Motor neuron (in vitro differentiated cells): ENCODE measurements around the gene SNF8. TPM values are rescaled to one million over a fixed set of nuclear protein-coding genes. Genes with fewer than 3 reads are reported as not detected.

ENCODE experiments used
- ATAC-seq, 8 experiments: fragments of 200-7000 bp; cut with Tn5 transposase; replicated peaks in 6 of 8; 2 replicates each; pipeline ENCODE4 v1.8.0; 2021; ENCODE audit warnings: mild to moderate bottlenecking in 8 of 8, moderate library complexity in 8 of 8
- H3K27ac ChIP-seq, 2 donors: fragments of 250-450 bp; sonication (Bioruptor Pico); 2 replicates each; pipeline ENCODE4 v1.9.0; 2021; ENCODE audit warnings: antibody characterized with exemption in 2 of 2, mild to moderate bottlenecking in 2 of 2, moderate library complexity in 1 of 2
- H3K4me1 ChIP-seq, 2 donors: fragments of 250-450 bp; sonication (Bioruptor Pico); replicated peaks in 1 of 2; 2 replicates each; pipeline ENCODE4 v1.6.1; 2021; ENCODE audit warnings: antibody characterized with exemption in 2 of 2, mild to moderate bottlenecking in 2 of 2, moderate library complexity in 1 of 2
- H3K4me3 ChIP-seq, 5 donors: fragments of 250-450 bp; sonication (Bioruptor Pico); 2 replicates each; pipeline ENCODE4 v1.9.0; 2021; ENCODE audit warnings: antibody characterized with exemption in 5 of 5, mild to moderate bottlenecking in 5 of 5, moderate library complexity in 4 of 5
- WGBS, 10 experiments: fragments of 450-650 bp; shearing (Covaris generic); methylation state at CpG; one replicate each; pipeline ENCODE4 v1.0.0; 2022; 5-methylcytosine and 5-hydroxymethylcytosine counted together
- in situ Hi-C, 9 experiments: fragments of 400-800 bp; cut with MboI; loops; one replicate each; pipeline ENCODE4 v1.15.0; 2021; ENCODE audit warnings: low sequenced_read_pairs in 9 of 9, low pct_unique_long_range_greater_than_20kb in 2 of 9; ENCODE audit not compliant: unreplicated experiment in 9 of 9
- total RNA-seq, 8 experiments: library from RNA; unstranded; fragments of 300-600 nt; gene quantifications; 2 replicates each; pipeline versions ENCODE4 v1.2.3 to v1.2.4, GENCODE V29; 2022

Gene SNF8
- total RNA-seq, 8 experiments from 2014 or later, result 57.8 to 109 (median 71.2) TPM

DNA sequence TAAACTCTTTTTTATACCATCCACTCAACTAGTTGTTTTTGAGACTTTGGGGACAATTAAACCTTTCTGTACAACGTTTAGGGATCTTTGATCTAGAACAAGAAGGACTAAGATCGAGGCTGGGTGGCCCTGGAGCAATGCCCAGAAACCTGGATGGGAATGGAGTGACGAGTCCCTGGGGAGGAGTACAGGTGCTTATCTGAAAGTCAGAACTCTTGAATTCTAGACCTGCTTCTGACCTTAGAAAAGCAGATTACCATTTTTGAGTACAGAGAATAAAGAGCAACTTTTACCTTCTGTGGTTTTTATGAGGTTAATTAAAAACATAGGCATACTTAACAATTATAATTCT, 18.7 kb downstream of the SNF8 start:
- WGBS, 10 experiments, result 0 to 91% (median 73%) methylated on average over 1 to 3 of the region's 3 CpGs; no CpG with 5 or more reads in 2 of the 10 experiments
- no peak overlapping the region for H3K27ac ChIP-seq
- ATAC-seq, result no peak
- in situ Hi-C loops, result no loop called here
- H3K4me3 ChIP-seq, result no peak overlapping the region
- H3K4me1 ChIP-seq, result peaks cover 0 to 4% of the 10 kb centered on the region in 2 donors

DNA sequence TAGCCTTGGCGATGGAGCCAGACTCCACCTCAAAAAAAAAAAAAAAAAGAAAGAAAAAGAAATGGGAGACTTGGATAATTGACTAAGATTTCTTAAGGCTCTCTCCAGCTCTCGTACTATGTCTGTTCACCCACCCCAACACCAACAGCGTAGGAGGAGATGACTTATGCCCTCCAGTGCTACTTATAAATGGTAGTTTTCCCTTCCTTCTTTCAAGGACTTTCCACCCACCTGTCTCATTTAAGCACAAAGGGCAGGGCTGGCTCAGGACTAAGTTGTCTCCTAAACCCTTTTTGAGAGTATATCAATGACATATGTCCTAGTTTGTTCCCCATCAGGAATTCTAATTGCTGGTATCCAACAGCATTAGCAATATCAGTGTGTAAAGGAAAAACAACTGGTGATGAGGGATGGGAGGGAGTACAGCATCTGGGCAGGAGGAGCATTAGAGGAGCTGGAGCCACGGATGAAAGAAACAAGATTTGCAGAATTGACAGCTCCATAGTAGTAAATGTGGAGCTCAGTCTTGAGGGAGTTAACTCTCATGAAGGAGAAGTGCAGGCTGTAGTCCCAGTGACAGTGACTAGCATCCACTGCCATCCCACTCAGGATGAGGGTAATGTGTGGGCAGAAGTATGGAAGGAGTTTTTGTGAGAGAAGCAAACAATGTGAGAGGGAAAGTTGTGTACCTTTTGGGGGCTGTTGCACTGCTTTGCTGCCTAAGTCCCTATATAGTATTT, 19.2 kb downstream of the SNF8 start:
- H3K27ac ChIP-seq, result no peak overlapping the region
- H3K4me3 ChIP-seq, result no peak overlapping the region
- ATAC-seq, result no peak
- in situ Hi-C loops, result no loop called here
- H3K4me1 ChIP-seq, result peaks cover 0 to 4% of the 10 kb centered on the region in 2 donors
- WGBS, 10 experiments, result 42 to 100% (median 80%) methylated on average over 1 to 4 of the region's 4 CpGs

DNA sequence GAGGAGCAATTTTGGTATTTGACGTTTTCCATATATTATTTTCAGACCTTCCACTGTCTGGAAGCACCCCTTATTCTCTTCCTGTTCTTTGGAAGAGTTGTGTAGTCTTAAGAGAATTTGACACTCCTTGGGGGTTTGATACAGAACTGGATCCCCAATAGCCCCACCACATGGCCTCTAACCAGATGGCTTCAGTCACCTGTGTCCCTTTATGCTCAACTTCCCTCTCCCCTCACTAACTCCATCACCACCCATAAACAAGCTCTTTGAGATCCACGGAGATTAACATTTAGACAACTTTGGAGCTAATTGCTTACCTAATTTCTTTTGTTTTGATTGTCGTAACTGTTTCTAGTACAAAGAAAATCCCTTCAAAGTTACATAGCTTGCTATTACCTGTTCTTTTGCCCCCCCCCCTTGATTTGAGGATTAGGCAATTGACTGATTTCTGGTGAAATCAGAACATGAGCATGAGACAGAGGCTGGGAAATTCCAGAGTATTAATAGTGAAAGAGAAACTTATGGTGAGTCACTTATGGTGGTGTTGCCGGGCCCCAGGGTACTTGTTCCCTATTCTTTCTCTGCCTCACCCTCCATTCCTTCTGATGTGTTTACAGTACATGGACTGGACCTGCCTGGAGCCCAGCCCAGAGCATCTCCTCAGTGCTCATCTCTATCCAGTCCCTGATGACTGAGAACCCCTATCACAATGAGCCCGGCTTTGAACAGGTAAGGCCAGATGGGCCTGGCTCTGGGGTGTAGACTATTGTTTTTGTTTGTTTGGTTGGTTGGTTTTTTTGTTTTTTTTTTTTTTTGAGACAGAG, 29.0 kb downstream of the SNF8 start:
- no peak overlapping the region for H3K4me3 ChIP-seq
- H3K4me1 ChIP-seq, result peaks cover 0 to under 1% of the 10 kb centered on the region in 2 donors
- WGBS, 10 experiments, result 0 to 100% (median 75%) methylated on average over 1 to 5 of the region's 5 CpGs; no CpG with 5 or more reads in 1 of the 10 experiments
- no peak overlapping the region for H3K27ac ChIP-seq
- ATAC-seq, result peak in 3 of 8 experiments; percentile 70 to 96 (median 95)
- in situ Hi-C loops, result no loop called here

DNA sequence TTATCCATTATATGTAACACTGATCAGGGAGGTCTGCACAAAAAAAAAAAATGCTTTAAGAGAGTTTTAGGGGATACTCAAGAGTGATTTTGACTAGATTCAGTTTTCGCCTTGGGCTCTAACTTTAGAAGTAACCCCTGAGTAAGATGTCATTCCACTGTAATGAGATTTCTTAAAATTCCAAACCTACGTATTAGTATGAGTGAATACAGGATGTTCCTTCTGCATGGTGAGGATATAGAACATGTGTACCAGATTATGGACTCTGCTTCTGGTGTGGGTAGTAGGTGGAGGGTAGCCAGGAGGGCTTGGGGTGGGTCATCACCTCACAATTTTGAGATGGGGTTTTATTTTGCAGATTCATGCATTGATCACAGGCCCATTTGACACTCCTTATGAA, 32.2 kb downstream of the SNF8 start:
- in situ Hi-C loops, result no loop called here
- ATAC-seq, result no peak
- Histone ChIP-seq H3K4me3 (no peak overlapping the region), H3K27ac (no peak overlapping the region), H3K4me1 (peaks cover 12 to 13% of the 10 kb centered on the region in 2 donors)
- 83 to 100% (median 97%) methylated on average over 1 to 2 of the region's 2 CpGs; no CpG with 5 or more reads in 2 of the 10 experiments for WGBS, 10 experiments

DNA sequence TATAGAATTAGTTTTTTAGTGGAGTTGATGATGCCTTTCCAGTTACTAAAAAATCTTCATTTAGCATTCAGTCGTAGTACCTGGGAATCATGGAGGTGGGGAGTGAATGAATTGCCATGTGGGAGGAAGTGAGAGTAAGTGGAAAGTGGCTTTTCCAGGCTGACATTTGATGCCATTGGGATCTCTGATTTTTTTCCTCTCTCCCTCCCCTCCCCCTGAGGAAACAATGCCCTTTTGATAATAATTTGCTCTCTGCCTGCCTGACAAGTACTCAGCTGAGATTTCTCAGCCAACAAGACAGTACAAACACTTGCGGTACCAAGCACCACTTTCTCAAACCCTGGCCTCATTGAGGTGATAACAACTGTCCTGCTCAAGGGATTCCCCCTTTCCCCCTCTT, 34.3 kb downstream of the SNF8 start:
- ATAC-seq, result no peak
- Histone ChIP-seq H3K4me1 (peaks cover 13 to 17% of the 10 kb centered on the region in 2 donors), H3K4me3 (no peak overlapping the region), H3K27ac (no peak overlapping the region)
- 71 to 100% (median 100%) methylated on average over 1 to 2 of the region's 2 CpGs; no CpG with 5 or more reads in 5 of the 10 experiments for WGBS, 10 experiments
- in situ Hi-C loops, result no loop called here

DNA sequence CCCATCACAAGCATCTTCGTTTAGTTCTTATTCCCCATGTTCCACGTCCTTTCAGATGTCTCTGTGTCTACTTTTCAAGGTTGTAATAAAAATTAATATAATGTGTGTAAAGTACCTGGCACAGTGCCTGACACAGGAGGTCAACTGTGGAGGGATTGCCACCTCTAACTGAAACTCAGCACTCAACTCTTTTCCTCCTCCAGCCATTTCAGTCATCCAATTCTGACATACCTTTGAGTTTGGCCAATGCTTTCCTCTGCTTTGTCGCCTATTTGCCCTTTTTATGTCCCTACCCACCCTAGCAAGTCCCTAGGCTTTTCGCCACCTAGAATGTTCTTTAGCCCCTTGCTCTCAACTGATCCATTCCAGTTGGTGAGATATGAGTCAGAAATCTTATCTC, 34.9 kb downstream of the SNF8 start:
- Histone ChIP-seq H3K4me1 (peaks cover 13 to 17% of the 10 kb centered on the region in 2 donors), H3K4me3 (peak overlapping the region; percentile 67 to 99 (median 91)), H3K27ac (no peak overlapping the region)
- WGBS, 10 experiments, result 25 to 100% (median 71%) methylated on average over 1 to 4 of the region's 4 CpGs; no CpG with 5 or more reads in 1 of the 10 experiments
- in situ Hi-C loops, result no loop called here
- no peak for ATAC-seq

DNA sequence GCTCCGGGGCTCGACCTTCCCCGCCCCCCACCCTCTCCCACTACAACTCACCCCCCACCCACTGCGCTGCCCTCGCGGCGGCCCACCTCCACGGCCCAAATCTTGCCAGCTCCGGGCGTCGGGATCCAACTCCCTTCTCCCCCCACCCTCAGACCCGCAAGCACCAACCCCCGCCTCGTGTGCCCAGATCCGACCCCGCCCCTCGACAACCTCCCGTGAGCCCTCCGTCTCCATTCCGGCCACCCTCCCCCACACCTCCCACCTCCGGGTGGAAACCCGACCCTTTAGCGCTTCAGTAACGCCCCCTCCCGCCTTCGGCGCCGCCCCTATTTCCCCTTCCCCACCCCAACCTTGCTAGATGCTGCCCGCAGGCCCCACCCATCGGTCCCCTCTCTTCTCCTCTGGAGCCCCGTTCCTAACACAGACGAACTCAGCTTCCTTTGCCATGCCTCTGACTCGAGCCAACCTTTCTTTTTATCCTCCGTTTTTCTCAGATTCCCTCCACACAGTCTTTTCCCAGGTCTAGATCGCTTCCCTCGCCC, 35.7 kb downstream of the SNF8 start:
- WGBS, 10 experiments, result 0% methylated on average over 1 of the region's 36 CpGs; no CpG with 5 or more reads in 6 of the 10 experiments
- in situ Hi-C loops, result no loop called here
- peak overlapping the region; percentile 67 to 99 (median 91) for H3K4me3 ChIP-seq
- peak overlapping the region; percentile 78 to 91 for H3K27ac ChIP-seq
- peak; percentile 15 to 51 (median 36) for ATAC-seq
- H3K4me1 ChIP-seq, result peaks cover 13 to 17% of the 10 kb centered on the region in 2 donors

DNA sequence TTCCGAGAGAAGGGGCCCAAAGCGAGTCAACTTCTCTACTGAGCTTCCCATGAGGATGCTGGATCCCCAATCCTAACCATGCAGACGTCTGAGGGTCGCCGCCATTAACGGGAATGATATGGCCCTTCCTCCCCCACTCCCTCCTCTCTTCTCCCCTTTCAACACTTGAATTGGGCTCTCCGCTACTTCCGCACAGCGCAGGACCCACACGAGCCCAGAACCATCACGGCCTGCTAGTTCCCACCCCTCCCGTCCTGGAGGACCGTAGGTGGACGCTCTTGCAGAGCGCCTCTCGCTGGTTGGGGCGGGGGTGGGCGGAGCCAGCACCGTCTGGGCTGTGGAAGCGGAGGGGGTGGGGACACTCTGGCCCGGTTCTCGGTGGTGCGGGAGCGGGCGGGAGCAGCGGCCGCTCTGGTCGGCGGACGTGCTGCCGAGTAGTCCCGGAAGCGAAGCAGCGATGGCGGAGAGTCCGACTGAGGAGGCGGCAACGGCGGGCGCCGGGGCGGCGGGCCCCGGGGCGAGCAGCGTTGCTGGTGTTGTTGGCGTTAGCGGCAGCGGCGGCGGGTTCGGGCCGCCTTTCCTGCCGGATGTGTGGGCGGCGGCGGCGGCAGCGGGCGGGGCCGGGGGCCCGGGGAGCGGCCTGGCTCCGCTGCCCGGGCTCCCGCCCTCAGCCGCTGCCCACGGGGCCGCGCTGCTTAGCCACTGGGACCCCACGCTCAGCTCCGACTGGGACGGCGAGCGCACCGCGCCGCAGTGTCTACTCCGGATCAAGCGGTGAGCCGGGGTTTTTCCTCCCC, 36.4 kb downstream of the SNF8 start, which contains the start of gene UBE2Z:
TSS of gene UBE2Z (plus strand) at position 361 of the 797 bp plus-strand sequence. CDS start at position 458, 97 bp downstream.
- Histone ChIP-seq H3K27ac (peak within 1 kb of the TSS; percentile 78 to 91), H3K4me3 (peak within 1 kb of the TSS; percentile 67 to 99 (median 91)), H3K4me1 (peaks cover 13 to 17% of the 10 kb centered on the region in 2 donors)
- WGBS, 10 experiments, result 0 to 5% (median 0%) methylated on average over 4 to 9 of the region's 81 CpGs; no CpG with 5 or more reads in 5 of the 10 experiments
- in situ Hi-C loops, result no loop called here
- ATAC-seq, result peak; percentile 84 to 96 (median 94)

DNA sequence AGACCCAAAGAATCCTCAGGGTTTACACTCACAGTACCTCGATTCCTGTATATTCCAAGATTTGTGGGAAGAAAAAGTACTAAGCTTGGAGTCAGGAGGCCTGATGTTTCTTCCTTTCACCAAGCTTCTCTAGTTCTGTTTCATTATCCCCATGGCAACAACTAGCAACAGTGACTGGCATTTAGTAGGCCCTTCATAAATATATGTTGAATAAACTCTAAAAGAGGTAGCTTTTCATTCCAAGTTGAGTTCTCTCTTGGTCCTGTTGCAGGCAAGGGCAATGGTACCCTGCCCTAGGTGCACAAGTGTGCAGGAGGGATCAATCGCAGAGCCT, 37.0 kb downstream of the SNF8 start:
- in situ Hi-C loops, result no loop called here
- peak overlapping the region; percentile 78 to 91 for H3K27ac ChIP-seq
- WGBS, 10 experiments, result 0 to 73% (median 30%) methylated on average over 1 to 2 of the region's 2 CpGs; no CpG with 5 or more reads in 3 of the 10 experiments
- peaks cover 13 to 17% of the 10 kb centered on the region in 2 donors for H3K4me1 ChIP-seq
- ATAC-seq, result peak in 2 of 8 experiments; percentile 8 to 18
- H3K4me3 ChIP-seq, result peak overlapping the region; percentile 67 to 99 (median 91)

DNA sequence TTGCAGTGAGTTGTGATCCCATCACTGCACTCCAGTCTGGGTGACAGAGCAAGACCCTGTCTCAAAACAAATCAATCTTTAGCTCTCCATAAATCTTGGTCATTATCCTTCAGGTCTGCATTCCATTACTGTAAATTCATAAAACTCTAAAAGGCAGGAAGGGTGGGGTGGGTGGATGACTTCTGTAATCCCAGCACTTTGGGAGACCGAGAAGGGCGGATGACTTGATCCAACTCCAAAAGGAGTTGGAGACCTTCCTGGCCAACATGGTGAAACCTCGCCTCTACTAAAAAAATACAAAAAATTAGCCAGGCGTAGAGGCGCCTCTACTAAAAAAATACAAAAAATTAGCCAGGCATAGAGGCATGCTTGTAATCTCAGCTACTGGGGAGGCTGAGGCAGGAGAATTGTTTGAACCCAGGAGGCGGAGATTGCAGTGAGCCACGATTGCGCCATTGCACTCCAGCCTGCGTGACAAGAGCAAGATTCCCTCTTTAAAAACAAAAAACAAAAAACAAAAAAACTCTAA, 38.6 kb downstream of the SNF8 start:
- in situ Hi-C loops, result no loop called here
- Histone ChIP-seq H3K4me3 (no peak overlapping the region), H3K27ac (no peak overlapping the region), H3K4me1 (peaks cover 13 to 17% of the 10 kb centered on the region in 2 donors)
- WGBS, 10 experiments, result 33 to 100% (median 93%) methylated on average over 2 to 7 of the region's 9 CpGs; no CpG with 5 or more reads in 3 of the 10 experiments
- no peak for ATAC-seq

DNA sequence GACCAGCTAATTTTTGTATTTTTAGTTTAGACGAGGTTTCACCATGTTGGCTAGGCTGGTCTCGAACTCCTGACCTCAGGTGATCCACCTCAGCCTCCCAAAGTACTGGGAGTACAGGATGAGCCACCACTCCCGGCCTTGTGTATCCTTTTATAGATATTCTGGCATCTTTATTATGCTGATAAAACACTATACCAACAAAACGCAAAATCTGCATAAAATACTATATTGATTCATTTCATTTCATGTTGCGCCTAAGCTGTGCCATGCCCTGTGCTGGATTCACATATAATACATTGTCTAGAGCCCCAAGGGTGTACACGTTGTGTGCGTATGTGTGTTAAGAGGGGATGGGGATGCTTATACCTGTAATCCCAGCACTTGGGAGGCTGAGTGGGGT, 40.2 kb downstream of the SNF8 start:
- H3K4me1 ChIP-seq, result peaks cover 3 to 4% of the 10 kb centered on the region in 2 donors
- in situ Hi-C loops, result no loop called here

DNA sequence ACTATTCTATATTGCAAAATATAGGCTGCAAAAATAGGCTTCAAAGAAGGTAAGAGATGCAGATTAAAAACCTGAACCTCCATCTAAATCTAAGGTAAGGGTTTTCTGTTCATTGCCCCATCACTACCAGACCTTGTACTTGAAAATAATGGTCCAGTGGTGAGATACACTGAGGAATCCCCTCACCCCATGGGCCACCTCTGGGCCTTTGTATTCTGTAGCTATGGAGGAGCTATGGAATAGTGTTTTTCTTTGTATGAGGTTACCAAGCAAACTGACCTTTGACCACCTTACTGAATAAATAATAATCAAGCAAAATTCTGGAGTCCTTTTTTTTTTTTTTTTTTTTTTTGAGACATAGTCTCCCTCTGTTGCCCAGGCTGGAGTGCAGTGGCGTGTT, 41.2 kb downstream of the SNF8 start:
- WGBS, 10 experiments, result 80% methylated on average over 1 of the region's 1 CpG; no CpG with 5 or more reads in 9 of the 10 experiments
- Histone ChIP-seq H3K4me1 (peaks cover 3 to 4% of the 10 kb centered on the region in 2 donors), H3K4me3 (no peak overlapping the region), H3K27ac (no peak overlapping the region)
- ATAC-seq, result no peak
- in situ Hi-C loops, result no loop called here

More for the DNA sequence above, 40.2 kb downstream of the SNF8 start:
- WGBS, 10 experiments, result 75 to 98% (median 83%) methylated on average over 2 to 6 of the region's 7 CpGs; no CpG with 5 or more reads in 3 of the 10 experiments
- Histone ChIP-seq H3K4me3 (no peak overlapping the region), H3K27ac (no peak overlapping the region)
- no peak for ATAC-seq
